Measurements from ENCODE around the gene KRTAP1-1. TPM values are rescaled to one million over a fixed set of nuclear protein-coding genes. Genes with fewer than 3 reads are reported as not detected.
"Not testable (repeated sequence)": the region's sequence is repeated elsewhere in the genome, so short reads cannot be mapped to it uniquely, and the experiment has no call there.

The KRTAP1-1 gene
- total RNA-seq, 2 experiments from 2014 or later = not detected

DNA sequence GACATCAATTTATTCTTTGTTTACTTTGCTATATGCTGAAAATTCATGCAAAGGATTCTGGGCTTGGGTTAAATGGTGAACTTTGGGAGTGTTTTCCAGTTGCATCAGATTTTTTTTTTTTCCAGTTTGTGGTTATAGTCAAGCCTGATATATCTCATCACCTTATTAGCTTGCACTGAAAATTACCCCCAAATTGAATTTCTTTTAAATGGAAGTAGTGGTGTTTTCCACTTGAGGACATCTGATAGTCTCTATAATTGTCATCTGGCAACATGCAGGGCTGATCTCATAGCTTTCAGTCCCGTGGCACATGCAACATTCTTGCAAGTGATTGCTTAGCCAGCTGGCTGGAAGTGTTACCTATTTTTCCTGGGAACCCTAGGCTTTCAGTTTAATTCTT lies 27.6 kb downstream of the KRTAP1-1 start:
- no peaks in the 10 kb centered on the region for H3K4me1 Mint-ChIP-seq
- no peak for DNase-seq
- H3K4me3 Mint-ChIP-seq = no peak overlapping the region
- no peak overlapping the region for H3K27ac Mint-ChIP-seq
- no peaks in the 10 kb centered on the region for H3K9me3 Mint-ChIP-seq
- ChIA-PET CTCF (interaction anchor here (2.0 kb wide), 1 partner anchor 535 kb away, joined by 4 read pairs; no protein-coding TSS in a partner anchor), POLR2A (no interaction called here)
- peaks cover 5% of the 10 kb centered on the region for H3K27me3 Mint-ChIP-seq
- H3K36me3 Mint-ChIP-seq (ENCODE audit: low read depth) = no peaks in the 10 kb centered on the region

DNA sequence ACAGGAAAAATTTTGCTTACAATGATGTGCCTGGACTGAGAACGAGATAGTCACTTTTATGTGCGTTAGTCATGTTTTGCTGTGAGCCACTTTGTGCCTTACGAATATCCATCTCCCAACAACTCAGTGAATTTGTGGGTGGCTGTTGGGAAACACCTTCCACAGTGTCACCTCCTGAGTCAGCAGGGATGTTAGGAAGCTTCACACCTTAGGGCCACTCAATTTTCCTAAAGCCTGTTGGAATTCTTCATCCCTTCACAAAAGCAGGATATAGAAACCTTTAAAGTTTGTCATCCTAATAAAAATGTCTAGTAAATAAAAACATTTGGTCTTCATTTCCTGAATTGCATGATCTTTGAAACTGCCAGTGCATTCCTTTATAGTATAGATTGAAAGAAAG lies 28.1 kb downstream of the KRTAP1-1 start:
- Mint-ChIP-seq H3K4me1 (no peaks in the 10 kb centered on the region), H3K9me3 (no peaks in the 10 kb centered on the region), H3K27ac (no peak overlapping the region), H3K4me3 (no peak overlapping the region), H3K36me3 (ENCODE audit: low read depth) (no peaks in the 10 kb centered on the region), H3K27me3 (peaks cover 7% of the 10 kb centered on the region)
- no peak for DNase-seq
- ChIA-PET CTCF (interaction anchor here (2.0 kb wide), 1 partner anchor 536 kb away, joined by 4 read pairs; no protein-coding TSS in a partner anchor), POLR2A (no interaction called here)

DNA sequence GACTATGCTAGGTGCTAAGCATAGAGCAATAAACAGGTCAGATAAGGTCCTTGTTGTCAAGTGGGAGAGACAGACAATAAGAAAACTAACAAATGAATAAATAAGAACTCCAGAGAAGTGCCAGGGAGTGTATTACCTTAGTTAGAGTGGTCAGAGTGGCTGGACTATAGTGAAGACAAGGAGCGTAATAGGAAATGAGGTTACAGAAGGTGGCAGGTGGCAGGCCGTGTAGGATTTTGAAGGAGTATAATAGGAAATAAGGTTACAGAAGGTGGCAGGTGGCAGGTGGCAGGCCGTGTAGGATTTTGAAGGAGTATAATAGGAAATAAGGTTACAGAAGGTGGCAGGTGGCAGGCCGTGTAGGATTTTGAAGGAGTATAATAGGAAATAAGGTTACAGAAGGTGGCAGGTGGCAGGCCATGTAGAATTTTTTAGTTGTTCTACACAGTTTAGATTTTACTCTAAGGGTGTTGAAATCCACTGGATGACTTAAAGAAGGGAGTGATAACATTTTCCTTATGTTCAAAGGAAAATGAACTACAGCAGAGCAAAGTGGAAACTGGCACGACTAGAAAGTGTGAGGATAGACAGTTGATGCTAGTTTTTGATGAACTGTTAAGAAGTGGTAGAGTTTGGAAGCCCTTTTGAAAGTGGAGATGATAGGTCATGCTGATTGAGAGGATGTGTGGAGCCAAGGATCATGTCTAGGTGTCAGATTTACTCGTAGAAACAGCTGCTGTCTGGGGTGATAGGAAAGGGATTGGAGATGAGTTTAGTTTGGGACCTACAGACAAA lies 28.7 kb downstream of the KRTAP1-1 start:
- no peak overlapping the region for H3K4me3 Mint-ChIP-seq
- H3K27me3 Mint-ChIP-seq = peaks cover 7% of the 10 kb centered on the region
- ChIA-PET POLR2A (no interaction called here), CTCF (interaction anchor here (2.0 kb wide), 1 partner anchor 536 kb away, joined by 4 read pairs; no protein-coding TSS in a partner anchor)
- no peaks in the 10 kb centered on the region for H3K4me1 Mint-ChIP-seq
- no peak overlapping the region for H3K27ac Mint-ChIP-seq
- no peaks in the 10 kb centered on the region for H3K36me3 Mint-ChIP-seq (ENCODE audit: low read depth)
- H3K9me3 Mint-ChIP-seq = no peaks in the 10 kb centered on the region
- no peak for DNase-seq

DNA sequence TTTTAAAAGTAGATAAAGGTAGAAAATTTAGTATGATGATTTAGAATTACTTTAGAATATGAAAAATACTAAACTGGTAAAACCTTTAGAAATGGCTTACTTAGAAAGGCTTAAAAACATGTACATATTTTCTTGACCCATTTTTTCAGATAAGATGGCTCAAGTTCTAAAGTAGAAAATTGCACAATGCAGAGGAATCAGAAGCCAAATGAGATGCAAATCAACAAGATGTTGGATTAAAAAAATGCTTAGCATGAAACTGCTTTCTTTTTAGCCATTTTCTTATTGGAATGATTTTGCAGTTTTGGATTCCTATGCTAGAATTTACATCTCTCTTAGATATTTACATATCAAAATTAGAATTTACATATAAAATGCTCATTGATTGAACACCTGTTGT lies 30.8 kb downstream of the KRTAP1-1 start:
- no peak overlapping the region for H3K4me3 Mint-ChIP-seq
- H3K4me1 Mint-ChIP-seq = no peaks in the 10 kb centered on the region
- H3K36me3 Mint-ChIP-seq (ENCODE audit: low read depth) = no peaks in the 10 kb centered on the region
- H3K9me3 Mint-ChIP-seq = no peaks in the 10 kb centered on the region
- ChIA-PET CTCF (no interaction called here), POLR2A (no interaction called here)
- H3K27me3 Mint-ChIP-seq = peaks cover 5% of the 10 kb centered on the region
- DNase-seq = no peak
- no peak overlapping the region for H3K27ac Mint-ChIP-seq

DNA sequence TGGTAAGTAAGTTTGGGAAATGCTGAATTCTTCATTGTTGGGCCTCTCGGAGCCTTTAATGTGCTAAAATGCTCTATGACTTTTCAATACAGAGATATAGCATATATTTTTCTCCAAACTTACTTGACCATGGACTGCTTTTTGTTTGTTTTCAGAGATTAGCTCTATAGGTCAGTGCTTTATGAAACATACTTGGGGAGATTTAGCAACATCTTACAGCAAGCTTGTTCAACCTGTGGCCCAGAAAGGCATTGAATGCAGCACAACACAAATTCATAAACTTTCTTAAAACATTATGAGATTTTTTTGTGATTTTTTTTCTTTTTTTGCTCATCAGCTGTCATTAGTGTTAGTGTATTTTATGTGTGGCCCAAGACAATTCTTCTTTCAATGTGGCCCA lies 31.3 kb downstream of the KRTAP1-1 start:
- no peak for DNase-seq
- H3K27ac Mint-ChIP-seq = no peak overlapping the region
- ChIA-PET POLR2A (no interaction called here), CTCF (no interaction called here)
- H3K9me3 Mint-ChIP-seq = no peaks in the 10 kb centered on the region
- H3K27me3 Mint-ChIP-seq = peaks cover 5% of the 10 kb centered on the region
- no peaks in the 10 kb centered on the region for H3K4me1 Mint-ChIP-seq
- no peaks in the 10 kb centered on the region for H3K36me3 Mint-ChIP-seq (ENCODE audit: low read depth)
- no peak overlapping the region for H3K4me3 Mint-ChIP-seq

DNA sequence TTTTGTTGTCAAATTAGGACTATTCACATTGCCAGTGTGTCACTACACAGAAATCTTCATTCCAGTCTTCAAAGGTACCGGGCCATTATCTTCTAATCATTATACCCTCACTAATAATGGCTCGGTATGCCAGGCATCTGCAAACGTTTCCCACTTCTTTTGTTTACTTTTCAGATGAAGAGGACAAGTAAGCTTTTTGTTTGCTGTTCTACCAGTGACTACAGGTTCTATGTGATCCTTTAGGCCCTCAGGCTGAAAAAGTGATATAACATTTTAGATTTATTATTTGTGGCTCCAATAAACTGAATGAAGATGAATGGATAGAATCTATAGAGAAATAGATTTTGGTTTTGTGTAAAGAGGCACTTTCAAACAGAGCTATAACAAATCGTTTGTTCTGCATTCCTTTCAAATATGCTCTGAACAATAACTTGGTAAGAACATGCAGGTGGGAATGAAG lies 31.9 kb downstream of the KRTAP1-1 start:
- Mint-ChIP-seq H3K27me3 (peaks cover 9% of the 10 kb centered on the region), H3K9me3 (no peaks in the 10 kb centered on the region), H3K36me3 (ENCODE audit: low read depth) (no peaks in the 10 kb centered on the region), H3K27ac (no peak overlapping the region), H3K4me1 (no peaks in the 10 kb centered on the region), H3K4me3 (no peak overlapping the region)
- ChIA-PET CTCF (no interaction called here), POLR2A (no interaction called here)
- no peak for DNase-seq

DNA sequence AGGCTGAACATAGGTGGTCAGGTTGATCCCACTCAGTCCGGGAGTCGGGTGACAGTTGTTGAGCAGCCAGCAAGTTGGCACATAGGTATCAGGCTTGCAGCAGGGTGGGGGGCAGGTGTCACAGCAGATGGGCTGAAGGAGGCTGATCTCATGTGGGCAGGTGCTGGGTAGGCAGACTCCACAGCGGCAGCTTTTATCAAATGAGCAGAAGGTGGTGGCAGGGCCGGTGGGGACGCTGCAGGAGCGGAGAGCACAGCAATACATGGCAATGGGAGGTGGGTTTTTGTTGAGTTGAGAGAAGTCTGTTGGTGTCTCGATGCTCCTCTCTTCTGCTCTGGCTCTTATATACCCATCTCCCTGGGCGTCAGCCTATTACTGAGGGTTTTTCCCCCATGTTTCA lies 32.4 kb downstream of the KRTAP1-1 start, which contains the start of gene KRTAP3-1:
Gene KRTAP3-1 (minus strand): TSS at position 318 of the 400 bp plus-strand sequence. CDS start 54 bp downstream, at position 264.
- Mint-ChIP-seq H3K9me3 (no peaks in the 10 kb centered on the region), H3K4me3 (no peak within 1 kb of the TSS), H3K27ac (no peak within 1 kb of the TSS), H3K27me3 (peaks cover 10% of the 10 kb centered on the region), H3K36me3 (ENCODE audit: low read depth) (no peaks in the 10 kb centered on the region), H3K4me1 (no peaks in the 10 kb centered on the region)
- no peak for DNase-seq
- ChIA-PET POLR2A (no interaction called here), CTCF (no interaction called here)

DNA sequence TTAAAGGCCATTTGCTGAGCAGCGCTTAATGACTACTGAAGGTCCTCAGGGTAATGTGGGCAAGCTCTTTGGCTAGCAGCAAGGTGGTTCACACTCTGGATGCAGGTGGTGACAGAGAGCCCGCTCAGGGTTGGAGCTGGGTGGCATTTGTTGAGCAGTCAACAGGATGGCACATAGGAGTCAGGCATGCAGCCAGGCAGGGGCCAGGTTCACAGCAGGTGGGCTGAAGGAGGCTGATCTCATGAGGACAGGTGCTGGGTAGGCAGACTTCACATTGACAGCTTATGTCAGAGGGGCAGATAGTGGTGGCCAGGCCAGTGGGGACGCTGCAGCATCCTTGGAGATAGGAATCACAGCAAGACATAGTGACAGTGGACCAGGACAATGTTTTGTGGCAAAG lies 36.9 kb downstream of the KRTAP1-1 start:
- ChIA-PET CTCF (no interaction called here), POLR2A (no interaction called here)
- Mint-ChIP-seq H3K36me3 (ENCODE audit: low read depth) (no peaks in the 10 kb centered on the region), H3K4me1 (no peaks in the 10 kb centered on the region), H3K27ac (no peak overlapping the region), H3K4me3 (no peak overlapping the region), H3K9me3 (no peaks in the 10 kb centered on the region), H3K27me3 (peaks cover 10% of the 10 kb centered on the region)
- no peak for DNase-seq

DNA sequence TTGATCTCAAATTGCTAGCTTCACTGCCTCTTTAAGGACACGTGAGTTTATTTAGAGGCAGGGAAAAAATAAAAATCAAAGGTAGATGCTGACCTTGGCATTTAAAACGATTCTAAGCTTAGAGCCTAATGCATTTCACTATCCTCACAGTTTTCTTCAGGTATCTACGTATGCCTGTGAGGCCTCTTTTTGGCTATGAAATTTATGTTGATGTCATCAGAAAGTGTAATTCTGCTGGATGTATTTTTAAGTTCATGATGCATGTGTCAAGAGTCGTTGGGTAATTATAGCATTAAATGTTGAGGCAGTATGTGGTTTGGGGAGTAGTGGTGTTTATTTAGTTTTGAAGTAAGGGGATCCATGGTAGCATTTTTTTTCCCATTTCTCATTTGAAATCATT lies 37.3 kb downstream of the KRTAP1-1 start:
- Mint-ChIP-seq H3K9me3 (no peaks in the 10 kb centered on the region), H3K27me3 (peaks cover 12% of the 10 kb centered on the region), H3K4me3 (no peak overlapping the region), H3K36me3 (ENCODE audit: low read depth) (no peaks in the 10 kb centered on the region), H3K27ac (no peak overlapping the region), H3K4me1 (no peaks in the 10 kb centered on the region)
- no peak for DNase-seq
- ChIA-PET POLR2A (no interaction called here), CTCF (no interaction called here)

DNA sequence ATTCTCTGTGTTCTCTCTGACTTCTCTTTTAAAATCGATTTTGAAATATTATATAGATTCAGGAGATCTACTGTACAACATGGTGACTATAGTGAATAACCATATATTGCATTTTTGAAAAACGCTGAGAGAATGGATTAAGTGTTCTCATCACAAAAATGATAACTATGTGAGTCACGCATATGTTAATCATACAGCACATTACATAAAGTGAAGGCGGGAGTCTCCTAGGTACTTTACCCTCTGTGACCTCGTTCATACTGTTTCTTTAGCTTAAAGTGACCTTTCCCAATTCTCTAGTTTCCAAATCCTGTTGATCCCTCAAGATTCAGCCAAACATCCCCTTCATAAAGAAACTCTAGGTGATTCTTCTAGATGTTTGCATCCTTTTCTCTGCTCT lies 38.4 kb downstream of the KRTAP1-1 start:
- ChIA-PET CTCF (no interaction called here), POLR2A (no interaction called here)
- Mint-ChIP-seq H3K4me1 (no peaks in the 10 kb centered on the region), H3K27ac (no peak overlapping the region), H3K4me3 (no peak overlapping the region), H3K9me3 (no peaks in the 10 kb centered on the region), H3K27me3 (peaks cover 13% of the 10 kb centered on the region), H3K36me3 (ENCODE audit: low read depth) (no peaks in the 10 kb centered on the region)
- DNase-seq = no peak

DNA sequence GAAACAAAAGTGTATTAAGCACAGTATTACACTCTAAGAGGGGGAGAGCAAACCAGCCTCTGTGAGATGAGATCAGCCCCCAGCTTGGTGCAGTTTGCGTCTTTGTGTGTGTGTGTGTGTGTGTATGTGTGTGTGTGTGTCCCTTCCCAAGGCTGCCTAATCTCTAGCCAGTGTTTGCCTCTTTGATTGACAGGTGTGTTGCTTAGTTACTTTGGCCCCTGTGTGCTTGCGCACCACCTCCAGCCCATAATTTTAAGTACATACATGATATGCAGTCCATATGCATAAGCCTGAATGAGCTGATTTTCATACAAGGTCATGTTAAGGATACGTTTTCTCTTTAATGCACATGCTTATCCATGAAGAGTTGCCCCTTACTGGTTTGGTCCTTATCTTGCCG lies 39.5 kb downstream of the KRTAP1-1 start:
- no peak overlapping the region for H3K27ac Mint-ChIP-seq
- no peaks in the 10 kb centered on the region for H3K9me3 Mint-ChIP-seq
- no peaks in the 10 kb centered on the region for H3K4me1 Mint-ChIP-seq
- H3K36me3 Mint-ChIP-seq (ENCODE audit: low read depth) = no peaks in the 10 kb centered on the region
- POLR2A ChIA-PET = no interaction called here
- CTCF ChIA-PET = no interaction called here
- no peak overlapping the region for H3K4me3 Mint-ChIP-seq
- DNase-seq = no peak
- H3K27me3 Mint-ChIP-seq = peaks cover 23% of the 10 kb centered on the region

DNA sequence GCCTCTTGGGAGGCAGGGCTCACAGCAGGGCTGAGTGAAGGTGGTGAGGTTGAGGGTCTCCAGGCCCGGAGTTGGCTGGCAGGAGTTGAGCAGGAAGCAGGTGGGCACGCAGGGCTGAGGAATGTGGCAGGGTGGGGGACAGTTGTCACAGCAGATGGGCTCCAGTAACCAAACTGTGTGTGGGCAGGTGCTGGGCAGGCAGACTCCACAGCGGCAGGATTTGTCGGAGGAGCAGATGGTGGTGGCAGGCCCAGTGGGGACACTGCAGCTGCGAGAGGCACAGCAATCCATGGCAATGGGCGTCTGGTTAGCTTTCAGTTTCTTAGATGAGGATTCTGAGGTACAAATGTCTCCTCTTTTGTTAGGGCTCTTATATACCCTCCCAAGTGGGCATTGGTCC lies 41.7 kb downstream of the KRTAP1-1 start, which contains the start of gene KRTAP3-2:
Gene KRTAP3-2 (minus strand): TSS at position 344 of the 400 bp plus-strand sequence. CDS start 53 bp downstream, at position 291.
- H3K4me1 Mint-ChIP-seq; H3K4me3 Mint-ChIP-seq; POLR2A ChIA-PET; CTCF ChIA-PET; H3K36me3 Mint-ChIP-seq (ENCODE audit: low read depth); H3K27ac Mint-ChIP-seq; H3K9me3 Mint-ChIP-seq; DNase-seq: not testable (repeated sequence)
- H3K27me3 Mint-ChIP-seq = peaks cover 29% of the 10 kb centered on the region

DNA sequence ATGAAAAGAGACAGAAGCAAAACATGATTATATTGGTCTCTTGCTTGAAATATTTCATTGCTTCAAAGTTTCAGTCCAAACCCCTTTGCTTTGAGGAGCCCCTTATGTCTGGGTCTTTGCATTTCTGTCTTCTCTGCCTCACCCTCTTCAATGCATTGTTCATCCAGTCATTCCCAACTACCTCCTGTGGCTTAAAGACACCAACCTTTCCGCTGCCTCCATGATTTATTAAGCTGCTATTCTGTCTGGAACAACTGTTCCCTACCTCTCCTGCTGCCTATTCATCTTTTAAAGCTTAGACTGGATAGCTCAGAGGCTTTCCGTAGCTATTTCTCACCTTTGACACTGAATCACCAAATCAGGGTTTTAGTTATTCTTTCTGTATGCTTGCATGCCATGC lies 43.9 kb downstream of the KRTAP1-1 start:
- no peaks in the 10 kb centered on the region for H3K36me3 Mint-ChIP-seq (ENCODE audit: low read depth)
- H3K27me3 Mint-ChIP-seq = peaks cover 40% of the 10 kb centered on the region
- DNase-seq = no peak
- ChIA-PET POLR2A (no interaction called here), CTCF (no interaction called here)
- no peaks in the 10 kb centered on the region for H3K4me1 Mint-ChIP-seq
- no peak overlapping the region for H3K27ac Mint-ChIP-seq
- H3K9me3 Mint-ChIP-seq = no peaks in the 10 kb centered on the region
- no peak overlapping the region for H3K4me3 Mint-ChIP-seq

DNA sequence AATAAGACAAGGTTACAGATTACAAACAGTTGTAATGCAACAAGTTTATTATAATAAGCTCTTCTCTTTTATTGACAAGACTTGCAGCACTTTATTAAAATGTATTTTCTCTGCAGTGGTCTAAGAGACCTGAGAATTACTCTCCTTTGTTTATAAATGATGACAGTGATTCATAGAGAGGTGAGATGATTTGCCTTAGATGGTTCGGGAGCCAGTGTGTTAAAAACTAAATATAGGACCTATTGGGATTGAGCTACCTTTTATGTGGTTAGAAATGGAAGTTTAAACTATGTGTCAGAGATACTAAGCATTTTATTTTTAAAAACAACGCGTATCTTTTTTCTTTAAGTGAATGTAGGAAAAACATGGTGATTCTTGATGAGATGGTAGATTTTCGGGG lies 44.4 kb downstream of the KRTAP1-1 start:
- Mint-ChIP-seq H3K4me3 (no peak overlapping the region), H3K27me3 (peaks cover 43% of the 10 kb centered on the region), H3K27ac (no peak overlapping the region), H3K36me3 (ENCODE audit: low read depth) (no peaks in the 10 kb centered on the region), H3K4me1 (no peaks in the 10 kb centered on the region), H3K9me3 (no peaks in the 10 kb centered on the region)
- CTCF ChIA-PET = no interaction called here
- no peak for DNase-seq
- POLR2A ChIA-PET = no interaction called here

Data from activated CD4-positive, alpha-beta memory T cell treated with anti-CD3 and anti-CD28 coated beads, Interleukin-2, amount 10 ng/mL, durations not matched to agents 7 days and 5 days (primary cell).